HepG2 (cell line): Measurements from ENCODE around the gene ANKRD27. TPM values are rescaled to one million over a fixed set of nuclear protein-coding genes. Genes with fewer than 3 reads are reported as not detected.

Source experiments
- BHLHE40 ChIP-seq: IDR thresholded peaks from 2 replicates; pipeline ENCODE4 v1.6.1; 2011; ENCODE audit warnings: low read length, improper control_type of control experiment
- FUBP1 ChIP-seq: sonication (generic); formaldehyde crosslinking; IDR thresholded peaks from 2 replicates; pipeline ENCODE4 v1.5.1; 2020; ENCODE audit warnings: missing genetic modification reagents, mild to moderate bottlenecking, borderline replicate concordance
- GPN1 ChIP-seq: sonication (generic); formaldehyde crosslinking; IDR thresholded peaks from 2 replicates; pipeline ENCODE4 v1.5.1; 2020; ENCODE audit warnings: missing genetic modification reagents, borderline replicate concordance
- HNRNPL ChIP-seq: fragments of 200-400 bp; formaldehyde crosslinking; IDR thresholded peaks from 2 replicates; pipeline ENCODE4 v1.6.1; 2017; ENCODE audit warnings: mild to moderate bottlenecking, low read depth, low read length
- IRF9 ChIP-seq: sonication (generic); formaldehyde crosslinking; IDR thresholded peaks from 2 replicates; pipeline ENCODE4 v1.8.0; 2022; ENCODE audit warnings: missing genetic modification reagents, mild to moderate bottlenecking, borderline replicate concordance
- KDM2A ChIP-seq: sonication (generic); formaldehyde crosslinking; IDR thresholded peaks from 2 replicates; pipeline ENCODE4 v1.4.0; 2020; ENCODE audit warnings: low read depth, missing genetic modification reagents, borderline replicate concordance
- KIAA2018 ChIP-seq: sonication (generic); formaldehyde crosslinking; IDR thresholded peaks from 2 replicates; pipeline ENCODE4 v1.5.0; 2020; ENCODE audit warnings: mild to moderate bottlenecking, missing genetic modification reagents, borderline replicate concordance
- ZNF136 ChIP-seq: sonication (generic); formaldehyde crosslinking; IDR thresholded peaks from 2 replicates; pipeline ENCODE4 v1.8.1; 2022; ENCODE audit warnings: low read depth, mild to moderate bottlenecking, moderate library complexity, missing genetic modification reagents
- ZNF335 ChIP-seq: sonication (generic); formaldehyde crosslinking; IDR thresholded peaks from 2 replicates; pipeline ENCODE4 v1.4.0; 2020; ENCODE audit warnings: missing genetic modification reagents
- ZNF446 ChIP-seq: sonication (generic); formaldehyde crosslinking; IDR thresholded peaks from 2 replicates; pipeline ENCODE4 v1.5.0; 2020; ENCODE audit warnings: mild to moderate bottlenecking, missing genetic modification reagents
- ZNF709 ChIP-seq: sonication (generic); formaldehyde crosslinking; IDR thresholded peaks from 2 replicates; pipeline ENCODE4 v1.5.0; 2020; ENCODE audit warnings: mild to moderate bottlenecking, missing genetic modification reagents
- ZNF83 ChIP-seq: sonication (generic); formaldehyde crosslinking; IDR thresholded peaks from 2 replicates; pipeline ENCODE4 v1.4.0; 2020; ENCODE audit warnings: missing genetic modification reagents, mild to moderate bottlenecking, borderline replicate concordance
- polyA plus RNA-seq, 8 experiments: library from polyadenylated mRNA; depleted of rRNA in 3 of 8; stranded (reverse) in 7 of 8; unstranded in 1 of 8; fragments of >200 nt; fragmentation: Illumina TruSeq in 4 of 8; extraction: Trizol in 4 of 8; gene quantifications; 2 replicates each; pipeline versions ENCODE4 v1.2.1 to v1.2.3, GENCODE V29; 2011 to 2016; ENCODE audit warnings: low read depth in 4 of 8, missing spikeins in 1 of 8, mixed read lengths in 1 of 8; ENCODE audit not compliant: insufficient read depth in 1 of 8
- total RNA-seq, 5 experiments: library from RNA; depleted of rRNA; stranded (reverse); fragments of >200 nt; fragmentation: Illumina TruSeq; extraction: Trizol; gene quantifications; 2 replicates each; pipeline ENCODE4 v1.2.3, GENCODE V29; 2016; ENCODE audit warnings: low read depth in 1 of 5
- TF ChIP-seq, protein P1 (sequence below): sonication (generic); formaldehyde crosslinking; IDR thresholded peaks from 2 replicates; pipeline ENCODE4 v1.4.0; 2020; ENCODE audit warnings: missing genetic modification reagents, mild to moderate bottlenecking, borderline replicate concordance

The ANKRD27 gene
- total and polyA plus RNA-seq, 2 of the 13 experiments (the other 11 are each of a cell fraction or from before 2014, with no cell fraction given): 22.2 to 23.7 TPM

GRCh38 chr19:32675720-32676185 is 773 bp upstream of the ANKRD27 start, which contains the start of gene RGS9BP (continued):
- TF ChIP-seq, protein P1, sequence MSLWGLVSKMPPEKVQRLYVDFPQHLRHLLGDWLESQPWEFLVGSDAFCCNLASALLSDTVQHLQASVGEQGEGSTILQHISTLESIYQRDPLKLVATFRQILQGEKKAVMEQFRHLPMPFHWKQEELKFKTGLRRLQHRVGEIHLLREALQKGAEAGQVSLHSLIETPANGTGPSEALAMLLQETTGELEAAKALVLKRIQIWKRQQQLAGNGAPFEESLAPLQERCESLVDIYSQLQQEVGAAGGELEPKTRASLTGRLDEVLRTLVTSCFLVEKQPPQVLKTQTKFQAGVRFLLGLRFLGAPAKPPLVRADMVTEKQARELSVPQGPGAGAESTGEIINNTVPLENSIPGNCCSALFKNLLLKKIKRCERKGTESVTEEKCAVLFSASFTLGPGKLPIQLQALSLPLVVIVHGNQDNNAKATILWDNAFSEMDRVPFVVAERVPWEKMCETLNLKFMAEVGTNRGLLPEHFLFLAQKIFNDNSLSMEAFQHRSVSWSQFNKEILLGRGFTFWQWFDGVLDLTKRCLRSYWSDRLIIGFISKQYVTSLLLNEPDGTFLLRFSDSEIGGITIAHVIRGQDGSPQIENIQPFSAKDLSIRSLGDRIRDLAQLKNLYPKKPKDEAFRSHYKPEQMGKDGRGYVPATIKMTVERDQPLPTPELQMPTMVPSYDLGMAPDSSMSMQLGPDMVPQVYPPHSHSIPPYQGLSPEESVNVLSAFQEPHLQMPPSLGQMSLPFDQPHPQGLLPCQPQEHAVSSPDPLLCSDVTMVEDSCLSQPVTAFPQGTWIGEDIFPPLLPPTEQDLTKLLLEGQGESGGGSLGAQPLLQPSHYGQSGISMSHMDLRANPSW (CRISPR knock-in tag): no peak
- 0 out of 2 replicates have a peak, but pooled peaks have one; percentile 17 for TF ChIP-seq HNRNPL
- TF ChIP-seq BHLHE40: peak; percentile 33; the same call in 1 of the 2 replicates
- TF ChIP-seq FUBP1 (CRISPR knock-in tag): no peak
- TF ChIP-seq ZNF709: 0 out of 2 replicates have a peak, but pooled peaks have one; percentile 44
- TF ChIP-seq IRF9 (CRISPR knock-in tag): no peak
- no peak for TF ChIP-seq ZNF335 (CRISPR knock-in tag)
- 0 out of 2 replicates have a peak, but pooled peaks have one; percentile 21 for TF ChIP-seq ZNF446
- TF ChIP-seq ZNF136 (CRISPR knock-in tag): no peak
- TF ChIP-seq KIAA2018 (CRISPR knock-in tag): no peak
- TF ChIP-seq GPN1 (CRISPR knock-in tag): no peak
- no peak for TF ChIP-seq ZNF83 (CRISPR knock-in tag)
- peak; percentile 8; the same call in 1 of the 2 replicates for TF ChIP-seq KDM2A (CRISPR knock-in tag)
